ENCODE results near the gene KCNE1.
"Not testable (repeated sequence)": the region's sequence is repeated elsewhere in the genome, so short reads cannot be mapped to it uniquely, and the experiment has no call there.

KCNE1 gene

DNA sequence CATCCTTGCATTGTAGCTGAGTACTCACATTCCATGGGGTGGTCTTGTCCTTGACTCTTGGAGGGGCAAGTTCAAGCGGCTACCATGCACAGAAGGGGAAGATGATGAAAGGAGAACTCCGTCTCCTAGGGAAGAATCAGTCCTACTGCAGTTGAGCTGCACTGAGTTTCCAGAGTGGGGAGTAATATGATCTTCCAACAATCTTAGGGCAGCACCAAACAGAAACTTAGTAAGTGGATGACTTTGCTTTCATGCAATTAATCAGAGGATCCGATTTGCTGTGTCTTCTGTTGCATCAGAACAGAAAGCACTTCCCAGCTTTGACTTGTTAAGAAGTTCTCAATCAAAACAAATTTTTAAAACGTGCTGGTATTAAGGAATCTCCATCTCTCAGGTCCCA is 88.2 kb downstream of the KCNE1 start, which contains the start of gene SMIM34:
TSS of gene SMIM34 (minus strand) at position 147 of the 400 bp plus-strand sequence. CDS start at position 35, 112 bp downstream.
- not testable (repeated sequence) for DNase-seq (ENCODE audit: low spot score in 2 of 2); H3K4me1 Mint-ChIP-seq; H3K27ac Mint-ChIP-seq (ENCODE audit: low read depth); H3K4me3 Mint-ChIP-seq; H3K36me3 Mint-ChIP-seq (ENCODE audit: insufficient read depth); ATAC-seq (replicated peaks; ENCODE audit: extremely low read depth, poor library complexity, severe bottlenecking); H3K27me3 Mint-ChIP-seq; H3K9me3 Mint-ChIP-seq

DNA sequence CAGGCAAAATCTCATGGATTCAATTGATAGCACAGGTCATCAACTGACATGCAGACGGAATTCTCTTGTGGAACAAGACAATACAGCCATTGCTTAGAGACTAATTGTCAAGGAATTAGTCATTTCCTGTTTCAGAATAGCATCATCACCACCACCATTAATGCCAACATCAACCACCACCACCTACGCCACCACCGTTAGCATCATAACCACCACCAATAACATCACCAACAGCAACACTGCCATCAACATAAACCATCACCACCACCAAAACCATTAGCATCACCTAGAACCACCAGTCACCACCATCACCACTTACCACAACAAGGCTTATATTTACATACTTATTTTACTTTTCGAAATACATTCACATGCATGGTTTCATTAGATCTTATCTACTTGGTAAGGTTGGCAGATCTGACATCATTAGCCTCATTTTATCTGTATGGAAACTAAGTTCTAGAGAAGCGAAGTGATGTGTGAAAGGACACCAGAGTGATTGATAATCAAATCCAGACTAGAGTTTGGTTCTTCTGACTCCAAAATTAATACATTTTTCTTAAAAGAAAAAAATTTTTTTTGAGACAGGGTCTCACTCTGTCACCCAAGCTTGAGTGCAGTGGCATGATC is 94.4 kb downstream of the KCNE1 start:
- H3K27ac Mint-ChIP-seq (ENCODE audit: low read depth); H3K4me3 Mint-ChIP-seq; H3K4me1 Mint-ChIP-seq; H3K36me3 Mint-ChIP-seq (ENCODE audit: insufficient read depth); H3K9me3 Mint-ChIP-seq; H3K27me3 Mint-ChIP-seq; DNase-seq (ENCODE audit: low spot score in 2 of 2): not testable (repeated sequence)
- peak; percentile 92 for ATAC-seq (replicated peaks; ENCODE audit: extremely low read depth, poor library complexity, severe bottlenecking)

DNA sequence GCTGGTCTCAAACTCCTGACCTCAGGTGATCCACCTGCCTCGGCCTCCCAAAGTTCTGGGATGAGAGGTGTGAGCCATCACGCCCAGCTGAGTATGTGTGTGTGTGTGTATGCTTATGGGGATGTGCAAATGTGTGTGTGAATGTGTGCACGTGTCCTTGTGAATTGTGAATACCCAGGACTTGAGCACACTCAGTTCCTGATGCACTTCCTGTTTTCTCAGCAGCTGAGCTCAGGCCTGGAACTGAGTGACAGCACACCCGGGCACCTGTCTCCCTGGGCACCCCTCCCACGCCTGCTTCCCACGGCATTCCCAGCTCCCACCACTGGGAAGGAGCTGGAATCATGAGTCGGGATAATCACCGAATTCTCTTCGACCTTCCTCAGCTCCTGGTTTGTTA is 104.7 kb downstream of the KCNE1 start:
- not testable (repeated sequence) for H3K27ac Mint-ChIP-seq (ENCODE audit: low read depth); H3K9me3 Mint-ChIP-seq; DNase-seq (ENCODE audit: low spot score in 2 of 2); ATAC-seq (replicated peaks; ENCODE audit: extremely low read depth, poor library complexity, severe bottlenecking); H3K27me3 Mint-ChIP-seq; H3K4me1 Mint-ChIP-seq; H3K36me3 Mint-ChIP-seq (ENCODE audit: insufficient read depth); H3K4me3 Mint-ChIP-seq

DNA sequence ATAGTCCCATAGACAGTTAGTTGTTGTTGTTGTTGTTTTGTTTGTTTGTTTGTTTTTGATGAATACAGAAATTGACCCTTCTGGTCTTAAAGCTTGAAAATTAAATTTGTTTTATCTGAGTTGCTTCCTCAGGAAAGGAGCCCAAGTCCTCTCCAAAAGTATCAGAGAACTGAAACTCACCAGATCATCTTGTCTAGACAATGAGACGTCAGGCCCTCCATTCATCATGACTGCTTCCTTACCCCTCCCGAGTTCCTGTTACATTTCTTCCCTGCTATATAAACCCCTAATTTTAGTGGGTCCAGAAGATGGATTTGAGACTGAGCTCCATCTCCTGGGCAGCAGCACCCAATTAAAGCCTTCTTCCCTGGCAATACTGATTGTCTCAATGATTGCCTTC is 105.3 kb downstream of the KCNE1 start:
- not testable (repeated sequence) for ATAC-seq (replicated peaks; ENCODE audit: extremely low read depth, poor library complexity, severe bottlenecking); H3K27me3 Mint-ChIP-seq; H3K36me3 Mint-ChIP-seq (ENCODE audit: insufficient read depth); DNase-seq (ENCODE audit: low spot score in 2 of 2); H3K27ac Mint-ChIP-seq (ENCODE audit: low read depth); H3K9me3 Mint-ChIP-seq; H3K4me3 Mint-ChIP-seq; H3K4me1 Mint-ChIP-seq

GRCh38 chr21:34406102-34406501 is 105.9 kb downstream of the KCNE1 start:
- not testable (repeated sequence) for H3K27ac Mint-ChIP-seq (ENCODE audit: low read depth); H3K36me3 Mint-ChIP-seq (ENCODE audit: insufficient read depth); H3K9me3 Mint-ChIP-seq; DNase-seq (ENCODE audit: low spot score in 2 of 2); H3K27me3 Mint-ChIP-seq; H3K4me1 Mint-ChIP-seq; H3K4me3 Mint-ChIP-seq
- ATAC-seq (replicated peaks; ENCODE audit: extremely low read depth, poor library complexity, severe bottlenecking): peak; percentile 76

- ATAC-seq (replicated peaks; ENCODE audit: extremely low read depth, poor library complexity, severe bottlenecking): peak; percentile 51
- not testable (repeated sequence) for H3K4me1 Mint-ChIP-seq; DNase-seq (ENCODE audit: low spot score in 2 of 2); H3K4me3 Mint-ChIP-seq; H3K36me3 Mint-ChIP-seq (ENCODE audit: insufficient read depth); H3K27me3 Mint-ChIP-seq; H3K27ac Mint-ChIP-seq (ENCODE audit: low read depth); H3K9me3 Mint-ChIP-seq
Measured at GRCh38 chr21:34405686-34406085, 106.3 kb downstream of the KCNE1 start.

- not testable (repeated sequence) for H3K36me3 Mint-ChIP-seq (ENCODE audit: insufficient read depth); DNase-seq (ENCODE audit: low spot score in 2 of 2); ATAC-seq (replicated peaks; ENCODE audit: extremely low read depth, poor library complexity, severe bottlenecking); H3K27ac Mint-ChIP-seq (ENCODE audit: low read depth); H3K27me3 Mint-ChIP-seq; H3K4me3 Mint-ChIP-seq; H3K9me3 Mint-ChIP-seq; H3K4me1 Mint-ChIP-seq
Measured at GRCh38 chr21:34404742-34405141, 107.3 kb downstream of the KCNE1 start.

DNA sequence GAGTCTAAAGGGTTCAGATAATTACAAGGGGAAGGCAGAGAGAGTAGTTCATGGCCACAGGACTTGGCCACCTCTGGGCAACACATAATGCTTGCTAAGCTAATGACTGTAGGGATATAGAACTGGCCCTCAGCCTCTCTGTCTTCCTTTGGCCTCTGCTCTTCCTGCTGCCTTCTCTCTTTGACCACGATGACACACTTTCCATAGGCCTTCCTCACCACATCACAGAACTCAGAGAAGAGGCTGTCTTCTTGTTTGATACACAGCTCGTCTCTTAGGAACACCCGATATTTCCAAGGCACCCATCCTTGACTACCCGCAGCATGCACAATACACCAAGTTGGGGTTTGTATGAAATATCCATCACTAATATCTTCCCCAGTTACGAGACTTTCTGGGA is 111.5 kb downstream of the KCNE1 start:
- ATAC-seq (replicated peaks; ENCODE audit: extremely low read depth, poor library complexity, severe bottlenecking); H3K4me3 Mint-ChIP-seq; H3K4me1 Mint-ChIP-seq; H3K27ac Mint-ChIP-seq (ENCODE audit: low read depth); H3K27me3 Mint-ChIP-seq; H3K9me3 Mint-ChIP-seq; DNase-seq (ENCODE audit: low spot score in 2 of 2); H3K36me3 Mint-ChIP-seq (ENCODE audit: insufficient read depth): not testable (repeated sequence)

All from central memory CD8-positive, alpha-beta T cell (primary cell).